RKO (cell line): ENCODE measurements around the gene TMEM259.

ENCODE experiments used
- DNase-seq: peaks from one replicate; pipeline ENCODE4 v3.0.0-alpha.2; 2016; ENCODE audit warnings: low spot score

Gene TMEM259

DNA sequence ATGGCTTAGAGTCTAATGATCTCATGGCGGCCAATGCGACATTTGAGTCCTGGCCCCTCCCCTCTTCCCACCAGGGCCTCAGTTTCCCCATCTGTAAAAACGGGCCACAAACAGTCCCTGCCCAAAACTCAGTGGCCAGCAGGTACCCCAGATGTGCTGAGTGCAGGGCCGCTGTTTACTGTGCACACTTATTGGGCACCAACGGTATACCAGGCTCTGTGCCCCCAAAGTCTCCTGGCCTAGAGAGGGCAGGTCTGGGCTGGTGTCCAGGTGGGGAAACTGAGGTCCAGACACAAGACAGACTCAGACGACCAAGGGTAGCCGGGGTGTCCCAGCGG lies 60.4 kb downstream of the TMEM259 start:
- DNase-seq, result no peak

DNA sequence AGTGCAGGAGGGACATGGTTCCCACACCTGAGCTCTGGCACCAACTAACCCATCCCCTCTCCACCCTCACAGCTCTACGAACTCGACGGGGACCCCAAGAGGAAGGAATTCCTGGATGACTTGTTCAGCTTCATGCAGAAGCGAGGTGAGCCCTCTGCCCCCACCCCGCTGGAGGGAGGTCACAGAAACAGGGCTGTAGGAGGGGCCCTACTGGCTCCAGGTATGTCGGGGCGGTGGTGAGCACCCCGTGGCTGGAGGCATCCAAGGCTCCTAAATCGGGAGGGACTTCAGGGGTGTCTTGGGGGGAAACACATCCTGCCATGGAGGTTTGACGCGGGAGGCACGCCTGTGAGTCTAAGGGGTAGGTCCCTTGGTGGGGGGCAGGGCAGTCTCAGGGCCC lies 60.9 kb downstream of the TMEM259 start:
- DNase-seq, result no peak
